HG02943 (cell line): ENCODE measurements around the gene PRDM5.

Experiments
- ATAC-seq: cut with Tn5 transposase; IDR thresholded peaks from one replicate; pipeline ENCODE4 v1.9.1; 2021; ENCODE audit warnings: mild to moderate bottlenecking, low read depth, moderate library complexity; ENCODE audit not compliant: unreplicated experiment

The PRDM5 gene

DNA sequence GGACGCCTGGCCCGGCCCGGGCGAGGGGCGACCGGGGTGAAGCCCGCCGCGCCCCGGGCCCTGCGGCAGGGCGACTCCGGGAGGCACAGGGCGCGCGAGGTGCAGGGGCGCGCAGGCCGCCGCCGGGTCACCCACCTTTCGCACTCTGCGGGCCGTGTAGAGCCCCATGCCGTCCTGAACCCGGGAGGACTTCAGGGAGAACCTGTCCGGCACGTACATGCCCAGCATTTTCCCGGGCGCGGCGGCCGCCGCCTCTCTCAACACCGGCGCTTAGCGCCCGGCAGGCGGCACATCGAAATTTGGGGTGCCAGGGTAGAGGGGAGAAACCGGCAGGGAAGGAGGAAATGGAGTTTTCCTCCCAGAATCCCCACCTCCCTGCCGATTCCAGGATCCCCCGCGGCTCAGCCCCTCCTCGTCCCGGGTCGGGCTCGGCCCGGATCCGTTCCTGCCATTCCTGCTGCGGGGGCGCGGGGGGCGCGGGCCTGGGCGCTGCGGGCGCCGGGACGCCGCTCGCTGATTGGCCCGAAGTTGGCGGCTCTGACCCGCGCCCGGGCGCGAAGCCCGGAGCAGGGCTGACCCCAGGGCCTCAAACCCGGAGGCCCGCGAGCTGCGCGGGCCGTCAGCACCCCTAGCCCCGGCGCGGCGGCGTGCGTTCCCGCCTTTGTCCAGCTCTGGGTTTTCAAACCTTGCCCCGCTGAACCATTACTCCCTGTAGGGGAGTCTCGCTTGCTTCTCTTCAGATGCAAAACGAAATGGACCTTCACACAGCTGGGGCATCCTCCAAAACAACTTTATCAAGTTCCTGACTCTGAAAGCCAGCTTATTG is at the start of gene PRDM5:
Gene PRDM5, minus strand, starts transcription at position 346 of the 826 bp plus-strand sequence. Its CDS starts 118 bp downstream, at position 228.
- no peak for ATAC-seq

GRCh38 chr4:120971884-120972283 is 49.4 kb upstream of the PRDM5 start:
- ATAC-seq, result no peak

- no peak for ATAC-seq
Measured at GRCh38 chr4:120965938-120966337, 43.4 kb upstream of the PRDM5 start.

DNA sequence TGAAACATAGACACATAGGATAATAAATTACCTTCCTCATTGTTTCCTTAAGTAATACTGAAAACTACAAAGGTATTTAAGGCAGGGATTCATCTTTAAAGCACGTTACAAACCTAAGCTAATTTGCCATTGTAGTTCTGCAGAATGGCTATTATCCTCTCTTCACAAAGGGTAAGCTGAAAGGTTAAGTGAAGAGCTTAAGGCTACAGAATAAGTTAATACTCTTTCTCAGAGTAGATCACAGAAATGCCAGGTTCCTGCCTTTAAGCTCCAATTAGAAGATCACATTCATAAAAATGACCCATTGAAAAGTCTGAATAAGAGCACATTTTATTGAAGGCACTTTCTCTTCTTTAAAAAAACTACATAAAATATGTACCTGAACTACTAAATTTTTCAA is 42.1 kb upstream of the PRDM5 start:
- no peak for ATAC-seq

DNA sequence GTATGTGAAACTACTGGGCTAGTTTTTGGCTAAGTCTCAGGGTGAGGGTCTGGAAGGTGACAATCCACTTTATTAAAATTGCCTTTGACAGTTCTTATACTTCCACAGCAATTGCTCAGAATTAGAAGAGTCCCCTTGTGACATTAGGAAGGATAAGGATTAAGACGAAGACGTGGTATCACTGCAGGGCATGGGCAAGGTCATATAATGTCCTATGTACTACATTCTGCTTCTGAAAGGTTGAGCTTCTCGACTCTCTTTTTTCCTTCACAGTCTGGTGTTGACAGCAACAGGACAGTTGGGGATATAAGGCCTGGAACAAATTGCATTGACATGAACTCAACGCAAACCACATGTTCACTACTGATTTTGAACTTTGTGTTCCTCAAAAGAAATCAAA is 40.9 kb upstream of the PRDM5 start:
- no peak for ATAC-seq

- ATAC-seq, result no peak
Measured at GRCh38 chr4:120960656-120961267, 38.2 kb upstream of the PRDM5 start.

GRCh38 chr4:120948382-120948781 is 25.9 kb upstream of the PRDM5 start:
- ATAC-seq, result no peak

GRCh38 chr4:120942776-120943175 is 20.2 kb upstream of the PRDM5 start:
- ATAC-seq, result no peak

DNA sequence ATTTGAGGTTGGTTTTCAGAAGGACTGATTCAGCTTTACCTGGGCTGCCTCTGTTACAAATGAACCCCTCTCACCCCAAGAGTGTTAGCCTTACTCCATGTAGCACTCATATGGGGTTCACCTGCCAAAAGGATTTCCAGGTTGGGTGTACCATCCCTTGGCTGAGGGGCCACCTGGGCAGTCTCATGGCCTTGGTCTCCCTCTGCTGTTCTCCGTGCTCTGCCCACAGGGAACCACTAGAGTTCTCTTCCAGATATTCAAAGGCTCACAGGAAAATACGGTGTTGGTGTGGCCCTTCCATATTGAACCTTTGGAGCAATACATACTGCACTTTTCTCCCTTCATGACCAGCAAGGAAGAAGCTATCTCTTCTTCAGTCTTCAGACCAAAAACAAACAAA is 18.0 kb upstream of the PRDM5 start:
- ATAC-seq, result no peak

- ATAC-seq, result no peak
Measured at GRCh38 chr4:120939693-120940092, 17.2 kb upstream of the PRDM5 start.

DNA sequence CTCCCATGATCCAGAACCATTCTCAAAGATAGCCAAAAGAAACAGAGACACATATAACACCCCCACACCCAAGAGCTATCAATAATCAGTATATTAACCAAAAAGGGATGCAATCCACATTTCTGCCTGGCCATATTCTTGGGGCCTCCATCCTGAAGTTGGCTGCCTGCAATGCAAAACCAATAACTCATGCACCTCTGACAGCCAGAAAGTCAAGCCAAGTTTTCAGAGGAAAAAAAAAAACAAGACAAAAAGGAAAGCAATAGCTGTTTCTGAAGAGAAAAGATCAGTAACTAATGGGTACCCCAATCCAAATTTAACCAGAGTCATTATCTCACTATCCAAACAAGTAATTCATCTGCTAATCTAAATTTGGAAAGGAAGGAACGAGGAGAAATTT is 7.3 kb upstream of the PRDM5 start:
- no peak for ATAC-seq

GRCh38 chr4:120927801-120928409 is 5.4 kb upstream of the PRDM5 start:
- no peak for ATAC-seq

- ATAC-seq, result no peak
Measured at GRCh38 chr4:120926358-120927025, 4.0 kb upstream of the PRDM5 start.

GRCh38 chr4:120924931-120925330 is 2.4 kb upstream of the PRDM5 start:
- ATAC-seq, result no peak

GRCh38 chr4:120923207-120923522 is 639 bp upstream of the PRDM5 start:
- ATAC-seq, result no peak

GRCh38 chr4:120921456-120922380 is 808 bp downstream of the PRDM5 start:
- ATAC-seq, result no peak

GRCh38 chr4:120920666-120921065 is 1.9 kb downstream of the PRDM5 start:
- no peak for ATAC-seq

- no peak for ATAC-seq
Measured at GRCh38 chr4:120919358-120919757, 3.2 kb downstream of the PRDM5 start.

GRCh38 chr4:120918788-120919187 is 3.7 kb downstream of the PRDM5 start:
- ATAC-seq, result no peak

DNA sequence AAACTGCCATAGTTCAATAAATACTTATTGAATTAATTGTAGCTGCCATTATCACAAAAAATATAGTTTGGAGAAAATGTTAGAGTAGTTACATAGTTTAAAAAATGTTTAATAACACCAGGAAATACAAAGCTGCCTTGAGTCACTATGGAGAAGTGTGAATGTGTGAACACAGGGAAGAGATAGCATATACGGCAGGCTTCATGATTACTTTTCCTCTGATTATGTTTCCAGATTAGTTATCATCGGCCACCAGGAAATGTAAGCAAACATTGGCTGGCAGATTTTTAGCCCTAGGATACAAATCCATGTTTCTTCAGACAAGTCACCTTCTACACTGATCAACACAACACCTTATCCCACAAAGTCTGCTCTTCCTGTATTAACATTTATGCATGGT is 4.4 kb downstream of the PRDM5 start:
- ATAC-seq, result no peak
